GM19099 (cell line): ENCODE data around the gene PCDHA7.

Source experiments
- POLR2A ChIP-seq: IDR thresholded peaks from 3 replicates; pipeline ENCODE4 v1.6.1; 2011; ENCODE audit warnings: low read depth; ENCODE audit not compliant: insufficient read length; ENCODE audit errors: extremely low read depth

Gene PCDHA7, protein sequence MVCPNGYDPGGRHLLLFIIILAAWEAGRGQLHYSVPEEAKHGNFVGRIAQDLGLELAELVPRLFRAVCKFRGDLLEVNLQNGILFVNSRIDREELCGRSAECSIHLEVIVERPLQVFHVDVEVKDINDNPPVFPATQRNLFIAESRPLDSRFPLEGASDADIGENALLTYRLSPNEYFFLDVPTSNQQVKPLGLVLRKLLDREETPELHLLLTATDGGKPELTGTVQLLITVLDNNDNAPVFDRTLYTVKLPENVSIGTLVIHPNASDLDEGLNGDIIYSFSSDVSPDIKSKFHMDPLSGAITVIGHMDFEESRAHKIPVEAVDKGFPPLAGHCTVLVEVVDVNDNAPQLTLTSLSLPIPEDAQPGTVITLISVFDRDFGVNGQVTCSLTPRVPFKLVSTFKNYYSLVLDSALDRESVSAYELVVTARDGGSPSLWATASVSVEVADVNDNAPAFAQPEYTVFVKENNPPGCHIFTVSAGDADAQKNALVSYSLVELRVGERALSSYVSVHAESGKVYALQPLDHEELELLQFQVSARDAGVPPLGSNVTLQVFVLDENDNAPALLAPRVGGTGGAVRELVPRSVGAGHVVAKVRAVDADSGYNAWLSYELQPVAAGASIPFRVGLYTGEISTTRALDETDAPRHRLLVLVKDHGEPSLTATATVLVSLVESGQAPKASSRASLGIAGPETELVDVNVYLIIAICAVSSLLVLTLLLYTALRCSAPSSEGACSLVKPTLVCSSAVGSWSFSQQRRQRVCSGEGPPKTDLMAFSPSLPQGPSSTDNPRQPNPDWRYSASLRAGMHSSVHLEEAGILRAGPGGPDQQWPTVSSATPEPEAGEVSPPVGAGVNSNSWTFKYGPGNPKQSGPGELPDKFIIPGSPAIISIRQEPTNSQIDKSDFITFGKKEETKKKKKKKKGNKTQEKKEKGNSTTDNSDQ

DNA sequence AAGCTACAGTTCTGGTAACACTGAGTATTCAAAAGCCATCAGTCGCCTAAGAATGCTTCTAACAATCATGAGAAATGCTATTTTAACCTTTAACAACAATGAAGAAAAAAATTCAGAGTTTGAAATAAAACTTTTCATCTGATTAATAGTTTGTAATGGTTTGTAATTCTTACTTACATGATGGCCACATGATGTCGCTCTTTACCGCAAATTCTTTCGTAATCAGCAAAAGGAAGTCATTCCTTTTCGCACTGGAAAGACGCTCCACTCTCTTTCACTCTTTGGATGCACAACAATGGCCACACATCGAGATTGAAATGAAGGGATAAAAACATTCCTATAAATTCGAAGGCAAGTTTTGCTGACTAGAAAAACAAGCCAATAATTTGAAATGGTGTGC is at the start of gene PCDHA7:
PCDHA7 (plus strand) TSS at position 277 of the 400 bp plus-strand sequence; CDS start at position 392, 115 bp downstream.
- no peak for TF ChIP-seq POLR2A

DNA sequence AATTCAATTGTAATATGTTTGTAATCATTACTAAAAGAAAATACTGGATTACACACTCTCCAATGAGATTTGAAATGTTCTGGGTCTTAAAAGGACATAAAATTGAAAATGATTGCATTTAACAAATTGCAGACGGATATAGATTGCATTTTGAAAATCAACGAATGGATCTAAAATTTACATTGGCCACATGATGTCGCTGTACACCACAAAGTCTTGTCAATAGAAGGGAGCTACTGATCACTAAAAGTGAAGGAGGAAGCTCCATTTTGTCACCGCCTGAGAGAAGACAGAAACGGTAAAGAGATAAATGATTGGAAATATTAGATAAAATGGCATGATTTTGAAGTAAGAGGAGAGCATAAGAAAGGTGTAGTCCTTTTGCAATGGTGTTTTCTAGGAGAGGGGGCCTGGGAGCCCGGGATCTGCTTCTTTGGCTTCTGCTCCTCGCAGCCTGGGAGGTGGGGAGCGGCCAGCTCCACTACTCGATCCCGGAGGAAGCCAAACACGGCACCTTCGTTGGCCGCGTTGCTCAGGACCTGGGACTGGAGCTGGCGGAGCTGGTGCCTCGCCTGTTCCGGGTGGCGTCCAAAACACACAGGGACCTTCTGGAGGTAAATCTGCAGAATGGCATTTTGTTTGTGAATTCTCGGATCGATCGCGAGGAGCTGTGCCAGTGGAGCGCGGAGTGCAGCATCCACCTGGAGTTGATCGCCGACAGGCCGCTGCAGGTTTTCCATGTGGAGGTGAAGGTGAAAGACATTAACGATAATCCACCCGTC is 48.0 kb upstream of the PCDHA7 start, which contains the start of gene PCDHA1:
PCDHA1 (plus strand) TSS at position 236 of the 782 bp plus-strand sequence.
- TF ChIP-seq POLR2A: no peak

DNA sequence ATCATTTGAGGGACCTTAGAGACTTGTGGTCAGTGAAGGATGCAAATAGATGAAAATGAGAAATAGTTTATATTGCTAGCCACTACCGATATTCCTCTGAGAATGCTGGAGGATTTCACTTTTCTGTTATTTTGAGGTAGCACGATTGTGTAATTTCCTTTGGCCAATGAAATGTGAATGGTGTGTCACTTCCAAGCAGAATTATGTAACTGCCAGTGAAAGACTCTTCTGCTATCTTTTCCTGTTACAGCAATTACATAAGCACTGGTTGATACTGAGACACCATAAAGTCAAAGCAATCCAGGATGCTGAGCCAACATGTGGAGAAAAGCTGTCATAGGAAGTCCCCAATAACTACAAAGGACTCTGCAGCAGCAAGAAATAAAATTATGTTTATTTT is 43.0 kb upstream of the PCDHA7 start:
- no peak for TF ChIP-seq POLR2A

DNA sequence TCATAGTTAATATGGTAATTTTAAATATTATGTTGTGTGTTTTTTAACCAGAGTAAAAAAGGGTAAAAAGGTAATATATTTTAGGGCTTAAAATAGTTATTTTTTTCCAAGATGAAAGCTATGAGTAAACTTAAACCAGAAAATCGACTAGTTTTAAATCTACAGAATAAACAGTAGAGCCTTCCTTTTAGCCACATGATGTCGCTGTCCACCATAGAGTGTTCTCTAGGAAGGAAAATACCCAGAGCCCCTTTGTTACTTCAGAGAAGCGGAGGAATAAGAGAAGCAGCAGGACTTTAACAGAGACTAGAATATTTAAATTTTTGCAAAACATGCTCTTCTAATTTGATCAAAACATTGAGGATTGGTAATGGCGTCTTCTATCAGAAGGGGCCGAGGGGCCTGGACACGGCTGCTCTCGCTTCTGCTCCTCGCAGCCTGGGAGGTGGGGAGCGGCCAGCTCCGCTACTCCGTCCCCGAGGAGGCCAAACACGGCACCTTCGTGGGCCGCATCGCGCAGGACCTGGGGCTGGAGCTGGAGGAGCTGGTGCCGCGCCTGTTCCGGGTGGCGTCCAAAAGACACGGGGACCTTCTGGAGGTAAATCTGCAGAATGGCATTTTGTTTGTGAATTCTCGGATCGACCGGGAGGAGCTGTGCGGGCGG is 39.3 kb upstream of the PCDHA7 start, which contains the start of gene PCDHA2:
PCDHA2 (plus strand) TSS at position 258 of the 664 bp plus-strand sequence.
- TF ChIP-seq POLR2A: no peak

- TF ChIP-seq POLR2A: no peak
Measured at GRCh38 chr5:140795259-140795641, 38.8 kb upstream of the PCDHA7 start.

DNA sequence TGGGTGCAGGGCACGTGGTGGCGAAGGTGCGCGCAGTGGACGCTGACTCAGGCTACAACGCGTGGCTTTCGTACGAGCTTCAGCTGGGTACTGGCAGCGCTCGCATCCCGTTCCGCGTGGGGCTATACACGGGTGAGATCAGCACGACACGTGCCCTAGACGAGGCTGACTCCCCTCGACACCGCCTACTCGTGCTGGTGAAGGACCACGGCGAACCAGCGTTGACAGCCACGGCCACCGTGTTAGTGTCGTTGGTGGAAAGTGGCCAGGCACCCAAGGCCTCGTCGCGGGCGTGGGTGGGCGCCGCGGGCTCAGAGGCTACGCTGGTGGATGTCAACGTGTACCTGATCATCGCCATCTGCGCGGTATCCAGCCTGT is 37.4 kb upstream of the PCDHA7 start:
- TF ChIP-seq POLR2A: no peak

GRCh38 chr5:140800816-140801493 is 33.1 kb upstream of the PCDHA7 start, which contains the start of gene PCDHA3:
Gene PCDHA3, plus strand, starts transcription at chr5:140801057.
- TF ChIP-seq POLR2A: no peak

- TF ChIP-seq POLR2A: no peak
Measured at GRCh38 chr5:140801494-140801841, 32.6 kb upstream of the PCDHA7 start.

DNA sequence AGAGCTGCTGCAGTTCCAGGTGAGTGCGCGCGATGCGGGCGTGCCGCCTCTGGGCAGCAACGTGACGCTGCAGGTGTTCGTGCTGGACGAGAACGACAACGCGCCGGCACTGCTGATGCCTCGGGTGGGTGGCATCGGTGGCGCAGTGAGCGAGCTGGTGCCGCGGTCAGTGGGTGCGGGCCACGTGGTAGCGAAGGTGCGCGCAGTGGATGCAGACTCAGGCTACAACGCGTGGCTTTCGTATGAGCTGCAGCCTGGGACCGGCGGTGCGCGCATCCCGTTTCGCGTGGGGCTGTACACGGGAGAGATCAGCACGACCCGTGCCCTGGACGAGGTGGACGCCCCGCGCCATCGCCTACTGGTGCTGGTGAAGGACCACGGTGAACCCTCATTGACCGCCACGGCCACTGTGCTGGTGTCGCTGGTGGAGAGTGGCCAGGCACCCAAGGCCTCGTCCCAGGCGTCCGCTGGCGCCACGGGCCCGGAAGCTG is 31.2 kb upstream of the PCDHA7 start:
- TF ChIP-seq POLR2A: no peak

DNA sequence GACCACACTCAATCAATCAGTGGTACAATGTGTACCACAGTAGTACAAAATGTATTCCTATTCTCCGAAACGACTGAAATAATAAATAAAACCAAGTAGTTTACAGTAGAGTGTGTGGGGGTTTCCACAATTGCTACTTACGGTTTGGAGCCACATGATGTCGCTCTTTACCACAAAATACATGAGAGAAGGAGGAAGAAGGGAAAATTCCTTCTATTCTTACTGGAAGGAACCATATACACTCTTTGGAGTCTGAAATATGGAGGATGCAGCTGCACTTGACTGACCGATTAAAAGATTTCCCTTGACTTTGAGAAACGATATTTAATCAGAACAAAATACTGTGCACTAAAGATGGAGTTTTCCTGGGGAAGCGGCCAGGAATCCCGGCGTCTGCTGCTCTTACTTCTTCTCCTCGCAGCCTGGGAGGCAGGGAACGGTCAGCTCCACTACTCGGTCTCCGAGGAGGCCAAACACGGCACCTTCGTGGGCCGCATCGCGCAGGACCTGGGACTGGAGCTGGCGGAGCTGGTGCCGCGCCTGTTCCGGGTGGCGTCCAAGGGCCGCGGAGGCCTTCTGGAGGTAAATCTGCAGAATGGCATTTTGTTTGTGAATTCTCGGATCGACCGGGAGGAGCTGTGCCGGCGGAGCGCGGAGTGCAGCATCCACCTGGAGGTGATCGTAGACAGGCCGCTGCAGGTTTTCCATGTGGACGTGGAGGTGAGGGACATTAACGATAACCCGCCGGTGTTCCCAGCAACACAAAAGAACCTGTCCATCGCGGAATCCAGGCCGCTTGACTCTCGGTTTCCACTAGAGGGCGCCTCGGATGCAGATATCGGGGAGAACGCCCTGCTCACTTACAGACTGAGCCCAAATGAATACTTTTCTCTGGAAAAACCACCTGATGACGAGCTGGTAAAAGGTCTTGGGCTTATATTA is 27.0 kb upstream of the PCDHA7 start, which contains the start of gene PCDHA4:
PCDHA4 (plus strand) TSS at position 235 of the 942 bp plus-strand sequence.
- no peak for TF ChIP-seq POLR2A

DNA sequence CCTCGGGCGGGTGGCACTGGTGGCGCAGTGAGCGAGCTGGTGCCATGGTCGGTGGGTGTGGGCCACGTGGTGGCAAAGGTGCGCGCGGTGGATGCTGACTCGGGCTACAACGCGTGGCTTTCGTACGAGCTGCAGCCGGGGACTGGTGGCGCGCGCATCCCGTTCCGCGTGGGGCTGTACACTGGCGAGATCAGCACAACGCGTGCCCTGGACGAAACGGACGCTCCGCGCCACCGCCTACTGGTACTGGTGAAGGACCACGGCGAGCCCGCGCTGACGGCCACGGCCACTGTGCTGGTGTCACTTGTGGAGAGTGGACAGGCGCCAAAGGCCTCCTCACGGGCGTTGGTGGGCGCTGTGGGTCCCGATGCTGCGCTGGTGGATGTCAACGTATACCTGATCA is 25.2 kb upstream of the PCDHA7 start:
- no peak for TF ChIP-seq POLR2A

DNA sequence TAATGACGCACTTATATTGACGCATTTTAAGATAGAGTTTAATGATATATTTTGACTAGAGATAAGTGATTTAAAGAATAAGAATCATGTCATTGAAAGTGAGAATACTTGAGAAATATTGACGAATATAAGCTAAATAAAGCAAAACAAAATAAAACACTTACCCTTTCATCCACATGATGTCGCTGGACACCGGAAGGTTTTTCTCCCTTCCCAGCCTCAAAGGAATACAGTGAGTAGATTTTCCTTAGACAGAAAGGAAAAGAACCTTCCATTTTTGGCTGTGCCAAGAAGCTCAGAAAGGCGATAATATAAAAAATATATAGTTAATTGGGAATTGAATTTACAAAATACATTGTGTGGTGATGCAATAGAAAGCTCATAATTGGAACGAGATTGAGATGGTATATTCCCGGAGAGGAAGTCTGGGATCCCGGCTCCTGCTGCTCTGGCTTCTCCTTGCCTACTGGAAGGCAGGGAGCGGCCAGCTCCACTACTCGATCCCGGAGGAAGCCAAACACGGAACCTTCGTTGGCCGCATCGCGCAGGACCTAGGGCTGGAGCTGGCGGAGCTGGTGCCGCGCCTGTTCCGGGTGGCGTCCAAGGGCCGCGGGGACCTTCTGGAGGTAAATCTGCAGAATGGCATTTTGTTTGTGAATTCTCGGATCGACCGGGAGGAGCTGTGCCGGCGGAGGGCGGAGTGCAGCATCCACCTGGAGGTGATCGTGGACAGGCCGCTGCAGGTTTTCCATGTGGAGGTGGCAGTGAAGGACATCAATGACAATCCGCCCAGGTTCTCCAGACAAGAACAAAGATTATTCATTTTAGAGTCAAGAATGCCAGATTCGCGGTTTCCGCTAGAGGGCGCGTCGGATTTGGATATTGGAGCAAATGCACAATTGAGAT is 12.4 kb upstream of the PCDHA7 start, which contains the start of gene PCDHA5:
PCDHA5 (plus strand) TSS at position 239 of the 906 bp plus-strand sequence.
- no peak for TF ChIP-seq POLR2A

- TF ChIP-seq POLR2A: no peak
Measured at GRCh38 chr5:140822281-140822629, 11.8 kb upstream of the PCDHA7 start.
